K562 (cell line): ENCODE results near the gene KRTAP2-2. TPM values are rescaled to one million over a fixed set of nuclear protein-coding genes. Genes with fewer than 3 reads are reported as not detected.

Source experiments
- ATAC-seq: fragments of 200-7000 bp; cut with Tn5 transposase; 3 replicates; pipeline ENCODE4 v1.9.1; 2020; ENCODE audit warnings: moderate library complexity
- BruUV-seq: library from RNA; stranded (reverse); fragments of 400-500 nt; replicated peaks from 2 replicates; lab custom pipeline; 2021; lab: Mats Ljungman, UMichigan
- CTCF ChIA-PET: fragments of 300-600 bp; formaldehyde crosslinking; extraction: SDS; loops from one replicate; lab custom pipeline; 2021; ENCODE audit warnings: low intra/inter-chr PET ratio; lab: Yijun Ruan, JAX
- POLR2A ChIA-PET: fragments of 300-600, 350-650 bp; sonication (Branson Sonifier 250); formaldehyde crosslinking; extraction: SDS; loops from one replicate; lab custom pipeline; 2021; ENCODE audit warnings: antibody characterized with exemption, inconsistent platforms; lab: Yijun Ruan, JAX
- DNase-seq, 4 experiments: peaks; one replicate each; pipeline versions ENCODE4 v3.0.0 to v3.0.0-alpha.2; 2011 to 2018; ENCODE audit warnings: low spot score in 3 of 4, mixed read lengths in 3 of 4; ENCODE audit errors: extremely low read depth in 1 of 4
- FAIRE-seq: peaks from 2 replicates; lab custom pipeline; 2011; peaks lifted over from hg19 to GRCh38; lab: Jason Lieb, UNC
- H2AFZ ChIP-seq: 2 replicates; pipeline ENCODE4 v1.6.0; 2011; ENCODE audit warnings: low read depth, low read length, control low read depth, inconsistent platforms
- H3K27ac ChIP-seq: fragments of 200-600 bp; 3 replicates; pipeline ENCODE4 v1.8.0; 2011; ENCODE audit warnings: low read depth, mild to moderate bottlenecking, control low read depth, inconsistent platforms, low read length, moderate library complexity, mixed read lengths; ENCODE audit errors: extremely low read depth
- H3K27me3 ChIP-seq, 2 experiments: fragments of 300-600 bp in 1 of 2; 2 replicates in 1 of 2; 3 replicates in 1 of 2; pipeline versions ENCODE4 v1.6.0 to v1.8.0; 2011; ENCODE audit warnings: inconsistent platforms in 2 of 2, low read length in 2 of 2, mild to moderate bottlenecking in 1 of 2, mixed read lengths in 1 of 2, moderate library complexity in 1 of 2; ENCODE audit not compliant: control insufficient read depth in 2 of 2, insufficient read depth in 2 of 2
- H3K36me3 ChIP-seq: fragments of 300-600 bp; 3 replicates; pipeline ENCODE4 v1.8.0; 2011; ENCODE audit warnings: mild to moderate bottlenecking, low read length, inconsistent platforms; ENCODE audit not compliant: control insufficient read depth, insufficient read depth
- H3K4me1 ChIP-seq, 2 experiments: fragments of 200-600 bp in 1 of 2; replicated peaks in 1 of 2; 2 replicates in 1 of 2; 3 replicates in 1 of 2; pipeline versions ENCODE4 v1.5.1 to v1.8.0; 2011; ENCODE audit warnings: inconsistent platforms in 2 of 2, low read length in 2 of 2, mild to moderate bottlenecking in 1 of 2, mixed read lengths in 1 of 2, moderate library complexity in 1 of 2; ENCODE audit not compliant: control insufficient read depth in 2 of 2, insufficient read depth in 2 of 2
- H3K4me2 ChIP-seq: 2 replicates; pipeline ENCODE4 v1.6.1; 2011; ENCODE audit warnings: low read length, control low read depth, inconsistent platforms, mixed read lengths; ENCODE audit not compliant: insufficient read depth
- H3K4me3 ChIP-seq: fragments of 200-600 bp; sonication (generic), shearing (Covaris generic); 2 replicates; pipeline ENCODE4 v1.5.1; 2016; ENCODE audit warnings: control low read depth, inconsistent platforms
- H3K79me2 ChIP-seq: fragments of 200-600 bp; 3 replicates; pipeline ENCODE4 v1.8.0; 2011; ENCODE audit warnings: low read length, inconsistent platforms; ENCODE audit not compliant: control insufficient read depth, insufficient read depth
- H3K9ac ChIP-seq, 2 experiments: 2 replicates each; pipeline versions ENCODE4 v1.6.0 to v1.6.1; 2011; ENCODE audit warnings: low read depth in 2 of 2, low read length in 2 of 2, control low read depth in 1 of 2, inconsistent platforms in 1 of 2, mild to moderate bottlenecking in 1 of 2, mixed read lengths in 1 of 2; ENCODE audit not compliant: insufficient read depth in 1 of 2
- H3K9me1 ChIP-seq: one replicate; pipeline ENCODE4 v1.6.0; 2011; ENCODE audit warnings: inconsistent platforms, mild to moderate bottlenecking, low read length, moderate library complexity; ENCODE audit not compliant: control insufficient read depth, insufficient read depth
- H3K9me3 ChIP-seq: replicated peaks from 2 replicates; pipeline ENCODE4 v1.5.1; 2011; ENCODE audit warnings: low read depth, low read length, inconsistent platforms; ENCODE audit not compliant: control insufficient read depth, insufficient read depth
- H4K20me1 ChIP-seq: replicated peaks from 2 replicates; pipeline ENCODE4 v1.6.1; 2011; ENCODE audit warnings: low read length, inconsistent platforms, mixed read lengths; ENCODE audit not compliant: control insufficient read depth, insufficient read depth
- RBM15 ChIP-seq: fragments of 200-400 bp; formaldehyde crosslinking; IDR thresholded peaks from 2 replicates; pipeline ENCODE4 v1.6.1; 2018; ENCODE audit warnings: mild to moderate bottlenecking, low read length, moderate library complexity; ENCODE audit not compliant: insufficient read depth
- ZNF436 ChIP-seq: fragments of 250-450, 450-650 bp; sonication (Bioruptor Pico); formaldehyde crosslinking; IDR thresholded peaks from 2 replicates; pipeline ENCODE4 v1.7.0; 2020; ENCODE audit warnings: mild to moderate bottlenecking
- ZNF609 ChIP-seq: sonication (generic); formaldehyde crosslinking; IDR thresholded peaks from 2 replicates; pipeline ENCODE4 v1.8.1; 2023; ENCODE audit warnings: missing genetic modification reagents, mild to moderate bottlenecking, borderline replicate concordance
- WGBS: fragments of 100-300 bp; shearing (Covaris generic); methylation state at CpG from one replicate; pipeline ENCODE4 v1.1.6; 2016; ENCODE audit warnings: low coverage, mixed read lengths; ENCODE audit not compliant: insufficient coverage; ENCODE audit errors: missing lambda C conversion rate; 5-methylcytosine and 5-hydroxymethylcytosine counted together
- in situ Hi-C: fragments of 300-500 bp; cut with MboI; formaldehyde crosslinking; loops from 4 replicates; pipeline ENCODE4 v1.15.0; 2018; ENCODE audit warnings: inconsistent platforms, mixed read lengths
- intact Hi-C: fragments of 100-400 bp; cut with micrococcal nuclease; formaldehyde crosslinking; loops from 2 replicates; pipeline ENCODE4 v1.14.2; 2022
- polyA plus RNA-seq, 8 experiments: library from polyadenylated mRNA; depleted of rRNA in 4 of 8; stranded (reverse) in 5 of 8; unstranded in 3 of 8; fragments of >200 nt; fragmentation: Nextera tagmentation in 2 of 8; fragmentation: Illumina TruSeq in 1 of 8; extraction: Ambion mirVana in 2 of 8; extraction: Trizol in 1 of 8; gene quantifications; 2 replicates each; pipeline versions ENCODE4 v1.2.1 to v1.2.3, GENCODE V29; 2011 to 2014; ENCODE audit warnings: inconsistent platforms in 1 of 8, missing spikeins in 1 of 8
- total RNA-seq, 7 experiments: library from RNA; depleted of rRNA in 6 of 7; stranded (reverse); fragments of >200 nt in 6 of 7; fragmentation: Illumina TruSeq in 2 of 7; extraction: Trizol in 2 of 7; gene quantifications; 2 replicates each; pipeline versions ENCODE4 v1.2.1 to v1.2.3, GENCODE V29; 2011 to 2021; ENCODE audit warnings: low replicate concordance in 1 of 7

KRTAP2-2 gene
- total and polyA plus RNA-seq, 9 of the 15 experiments (the other 6 are each of a cell fraction or from before 2014, with no cell fraction given): not detected

GRCh38 chr17:41012326-41013120, 42.5 kb downstream of the KRTAP2-2 start:
- in situ Hi-C loops: no loop called here
- Histone ChIP-seq H3K9me3 (no peaks in the 10 kb centered on the region), H3K4me2 (no peak overlapping the region), H3K4me1 (no peaks in the 10 kb centered on the region), H4K20me1 (no peaks in the 10 kb centered on the region), H3K4me3 (no peak overlapping the region), H3K9me1 (no peaks in the 10 kb centered on the region), H3K27me3 (peaks cover 0 to 6% of the 10 kb centered on the region in 2 experiments; a peak in 3 of 5 replicates), H2AFZ (no peak overlapping the region), H3K36me3 (no peaks in the 10 kb centered on the region), H3K27ac (no peak overlapping the region), H3K79me2 (no peaks in the 10 kb centered on the region), H3K9ac (no peak overlapping the region)
- DNase-seq (no peak), ATAC-seq (no peak), FAIRE-seq (no peak)
- intact Hi-C loops: no loop called here
- ChIA-PET POLR2A (no interaction called here), CTCF (no interaction called here)
- no TSS peak for BruUV-seq
- under 1% methylated on average over 6 of the region's 6 CpGs for WGBS
- TF ChIP-seq ZNF609 (no peak), ZNF436 (no peak), RBM15 (no peak)
